ENCODE results near the gene PPP1R36.
"Not testable (repeated sequence)": the region's sequence is repeated elsewhere in the genome, so short reads cannot be mapped to it uniquely, and the experiment has no call there.

PPP1R36 gene

DNA sequence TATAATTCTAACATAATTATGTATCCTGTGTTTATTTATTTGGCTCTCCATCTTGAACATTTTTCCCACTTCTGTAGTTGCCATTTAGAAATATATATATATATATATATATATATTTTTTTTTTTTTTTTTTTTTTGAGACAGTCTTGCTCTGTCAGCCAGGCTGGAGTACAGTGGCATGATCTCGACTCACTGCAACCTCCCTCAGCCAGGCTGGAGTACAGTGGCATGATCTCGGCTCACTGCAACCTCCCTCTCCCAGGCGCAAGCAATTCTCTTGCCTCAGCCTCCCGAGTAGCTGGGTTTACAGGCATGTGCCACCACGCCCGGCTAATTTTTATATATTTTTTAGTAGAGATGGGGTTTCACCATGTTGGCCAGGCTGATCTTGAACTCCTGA lies 32.1 kb upstream of the PPP1R36 start:
- DNase-seq; in situ Hi-C loops (cut with MboI; ENCODE audit: low pct_unique_long_range_greater_than_20kb, low sequenced_read_pairs): not testable (repeated sequence)

DNA sequence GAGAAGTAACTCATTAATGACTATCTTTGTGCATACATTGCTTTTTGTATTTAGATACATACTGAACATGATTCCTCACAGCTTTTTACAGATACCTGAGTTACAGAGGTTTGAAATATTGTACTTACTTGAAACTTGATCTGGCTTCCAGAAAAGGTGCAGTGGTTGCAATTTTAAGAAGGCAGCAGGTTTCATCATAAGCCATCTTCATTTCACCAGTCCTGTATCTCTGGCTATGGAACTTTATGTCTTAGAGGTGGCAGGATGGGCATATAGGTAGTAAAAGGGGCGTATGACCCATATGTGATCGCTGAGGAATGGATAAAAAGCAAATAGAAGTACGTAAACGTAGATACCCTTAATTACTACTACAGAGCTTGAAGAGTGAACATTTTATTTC lies 31.5 kb upstream of the PPP1R36 start:
- in situ Hi-C loops (cut with MboI; ENCODE audit: low pct_unique_long_range_greater_than_20kb, low sequenced_read_pairs) = no loop called here
- no peak for DNase-seq

DNA sequence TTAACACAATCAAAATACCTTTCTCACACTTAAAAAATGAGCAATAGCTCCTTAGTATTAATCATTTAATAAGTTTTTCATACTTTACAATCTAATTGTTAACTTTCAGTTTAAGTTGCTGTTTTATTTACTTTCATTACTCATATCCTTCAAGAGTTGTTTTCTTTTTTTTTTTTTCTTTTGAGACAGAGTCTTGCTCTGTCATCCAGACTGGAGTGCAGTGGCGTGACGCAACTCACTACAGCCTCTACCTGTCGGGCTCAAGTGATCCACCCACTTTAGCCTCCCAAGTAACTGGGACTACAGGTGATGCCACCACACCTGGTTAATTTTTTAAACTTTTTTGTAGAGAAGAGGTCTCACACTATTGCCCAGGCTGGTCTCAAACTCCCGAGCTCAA lies 29.1 kb upstream of the PPP1R36 start:
- in situ Hi-C loops (cut with MboI; ENCODE audit: low pct_unique_long_range_greater_than_20kb, low sequenced_read_pairs) = no loop called here
- no peak for DNase-seq

DNA sequence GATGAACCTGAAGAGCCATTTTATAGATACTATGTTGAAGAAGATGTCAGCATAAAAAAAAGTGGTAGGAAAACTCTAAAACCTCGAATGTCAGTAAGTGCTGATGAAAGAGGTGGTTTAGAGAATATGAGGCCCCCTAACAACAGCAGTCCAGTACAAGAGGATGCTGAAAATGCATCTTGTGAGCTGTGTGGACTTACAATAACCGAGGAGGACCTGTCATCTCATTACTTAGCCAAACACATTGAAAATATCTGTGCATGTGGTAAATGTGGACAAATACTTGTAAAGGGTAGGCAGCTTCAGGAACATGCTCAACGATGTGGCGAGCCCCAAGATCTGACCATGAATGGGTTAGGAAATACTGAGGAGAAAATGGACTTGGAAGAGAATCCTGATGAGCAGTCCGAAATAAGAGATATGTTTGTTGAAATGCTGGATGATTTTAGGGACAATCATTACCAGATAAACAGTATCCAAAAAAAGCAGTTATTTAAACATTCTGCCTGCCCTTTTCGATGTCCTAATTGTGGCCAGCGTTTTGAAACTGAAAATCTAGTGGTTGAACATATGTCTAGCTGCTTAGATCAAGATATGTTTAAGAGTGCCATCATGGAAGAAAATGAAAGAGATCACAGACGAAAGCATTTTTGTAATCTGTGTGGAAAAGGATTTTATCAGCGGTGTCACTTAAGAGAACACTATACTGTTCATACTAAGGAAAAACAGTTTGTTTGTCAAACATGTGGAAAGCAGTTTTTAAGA lies 27.0 kb upstream of the PPP1R36 start:
- in situ Hi-C loops (cut with MboI; ENCODE audit: low pct_unique_long_range_greater_than_20kb, low sequenced_read_pairs) = no loop called here

DNA sequence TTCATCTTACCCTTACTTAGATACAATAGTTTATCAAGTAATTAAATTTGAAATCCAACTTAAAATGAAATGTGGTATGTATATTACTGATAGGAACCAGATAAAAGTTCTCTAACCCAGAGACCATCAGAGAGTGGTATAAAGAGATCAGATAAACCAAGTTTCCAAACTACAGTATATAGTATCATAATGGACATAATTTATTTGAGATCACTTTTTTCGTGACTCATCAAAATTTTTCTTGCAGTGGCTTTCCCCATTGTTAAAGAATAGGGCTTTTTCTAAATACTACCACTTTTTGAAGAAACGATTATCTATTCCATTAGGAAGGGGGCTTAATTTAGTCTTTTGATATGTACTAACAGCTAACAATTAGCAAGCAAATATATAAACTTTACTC lies 24.4 kb upstream of the PPP1R36 start:
- no peak for DNase-seq
- in situ Hi-C loops (cut with MboI; ENCODE audit: low pct_unique_long_range_greater_than_20kb, low sequenced_read_pairs) = no loop called here

More for the DNA sequence above, 27.0 kb upstream of the PPP1R36 start:
- DNase-seq = no peak

DNA sequence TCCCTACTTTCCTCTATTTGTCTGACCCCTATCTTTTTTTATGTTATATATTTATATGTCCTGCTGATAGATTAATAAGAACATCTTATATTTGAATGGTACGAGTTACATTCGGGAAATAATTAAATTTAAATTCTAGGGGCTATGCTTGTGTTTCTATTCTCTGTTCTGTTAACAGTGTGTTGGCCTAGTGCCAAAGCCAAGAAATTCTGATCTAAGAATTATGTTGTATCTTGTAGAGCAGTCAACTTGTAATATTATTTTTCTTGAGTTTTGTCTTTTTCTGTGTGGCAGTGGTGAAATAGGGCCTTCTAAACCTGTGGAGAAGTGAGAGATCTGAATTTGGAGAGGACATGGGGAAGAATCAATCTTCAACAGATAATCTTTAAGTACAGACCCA lies 18.2 kb upstream of the PPP1R36 start:
- DNase-seq = no peak
- in situ Hi-C loops (cut with MboI; ENCODE audit: low pct_unique_long_range_greater_than_20kb, low sequenced_read_pairs) = no loop called here

DNA sequence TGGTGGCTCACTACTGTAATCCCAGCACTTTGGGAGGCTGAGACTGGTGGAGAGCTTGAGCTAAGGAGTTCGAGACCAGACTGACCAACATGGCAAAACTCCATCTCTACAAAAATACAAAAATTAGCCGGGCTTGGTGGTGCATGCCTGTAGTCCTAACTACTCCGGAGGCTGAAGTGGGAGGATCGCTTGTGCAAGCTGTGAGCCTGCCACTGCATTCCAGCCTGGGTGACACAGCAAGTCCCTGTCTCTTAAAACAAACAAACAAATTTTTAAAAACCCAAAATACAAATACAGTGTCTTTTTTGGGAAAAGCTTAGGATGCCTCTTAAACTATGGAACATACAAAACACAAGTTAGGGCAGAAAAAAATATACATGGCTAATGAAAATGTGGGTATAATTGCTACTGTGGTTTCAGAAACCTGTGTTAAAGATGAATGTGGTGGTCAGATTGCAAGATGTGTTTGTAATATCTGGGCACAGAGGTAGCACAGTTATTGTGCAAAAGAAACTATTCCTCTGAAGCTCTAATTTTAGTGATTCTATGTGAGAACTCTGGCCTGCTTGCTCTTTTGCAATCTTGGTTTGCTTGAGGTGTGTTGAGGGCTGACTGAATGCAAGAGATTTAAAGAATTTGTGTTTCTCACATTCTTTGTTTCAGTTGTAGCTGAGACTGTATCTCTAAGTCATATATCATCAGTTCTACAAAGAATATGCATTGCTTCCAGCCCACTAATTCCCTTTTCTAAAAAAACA lies 13.1 kb upstream of the PPP1R36 start:
- no peak for DNase-seq
- in situ Hi-C loops (cut with MboI; ENCODE audit: low pct_unique_long_range_greater_than_20kb, low sequenced_read_pairs) = no loop called here

DNA sequence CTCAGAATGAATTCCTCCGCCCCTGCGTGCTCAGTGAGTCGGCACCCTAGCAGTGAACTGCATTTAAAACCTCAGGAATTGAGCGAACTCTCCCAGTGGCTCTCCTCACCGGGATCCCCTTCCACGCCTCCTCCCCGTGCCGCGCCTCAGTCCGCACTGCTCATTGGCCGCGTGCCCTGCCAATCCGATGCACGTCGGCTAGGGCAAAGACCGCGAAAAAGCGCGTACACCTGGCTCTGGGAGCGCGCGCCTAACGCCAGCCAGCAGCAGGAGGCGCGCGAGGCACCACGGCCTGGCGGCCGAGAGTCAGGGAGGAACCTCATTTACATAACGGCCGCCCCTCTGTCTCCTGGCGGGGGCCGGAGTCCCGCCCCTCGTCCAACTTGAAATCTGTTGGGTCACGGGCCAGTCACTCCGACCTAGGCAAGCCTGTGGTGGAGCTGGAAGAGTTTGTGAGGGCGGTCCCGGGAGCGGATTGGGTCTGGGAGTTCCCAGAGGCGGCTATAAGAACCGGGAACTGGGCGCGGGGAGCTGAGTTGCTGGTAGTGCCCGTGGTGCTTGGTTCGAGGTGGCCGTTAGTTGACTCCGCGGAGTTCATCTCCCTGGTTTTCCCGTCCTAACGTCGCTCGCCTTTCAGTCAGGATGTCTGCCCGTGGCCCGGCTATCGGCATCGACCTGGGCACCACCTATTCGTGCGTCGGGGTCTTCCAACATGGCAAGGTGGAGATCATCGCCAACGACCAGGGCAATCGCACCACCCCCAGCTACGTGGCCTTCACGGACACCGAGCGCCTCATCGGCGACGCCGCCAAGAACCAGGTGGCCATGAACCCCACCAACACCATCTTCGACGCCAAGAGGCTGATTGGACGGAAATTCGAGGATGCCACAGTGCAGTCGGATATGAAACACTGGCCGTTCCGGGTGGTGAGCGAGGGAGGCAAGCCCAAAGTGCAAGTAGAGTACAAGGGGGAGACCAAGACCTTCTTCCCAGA lies 9.3 kb upstream of the PPP1R36 start, which contains the start of gene HSPA2:
HSPA2 (plus strand) TSS at position 534 of the 995 bp plus-strand sequence; CDS start at position 643, 109 bp downstream.
- in situ Hi-C loops (cut with MboI; ENCODE audit: low pct_unique_long_range_greater_than_20kb, low sequenced_read_pairs) = no loop called here
- DNase-seq = no peak

DNA sequence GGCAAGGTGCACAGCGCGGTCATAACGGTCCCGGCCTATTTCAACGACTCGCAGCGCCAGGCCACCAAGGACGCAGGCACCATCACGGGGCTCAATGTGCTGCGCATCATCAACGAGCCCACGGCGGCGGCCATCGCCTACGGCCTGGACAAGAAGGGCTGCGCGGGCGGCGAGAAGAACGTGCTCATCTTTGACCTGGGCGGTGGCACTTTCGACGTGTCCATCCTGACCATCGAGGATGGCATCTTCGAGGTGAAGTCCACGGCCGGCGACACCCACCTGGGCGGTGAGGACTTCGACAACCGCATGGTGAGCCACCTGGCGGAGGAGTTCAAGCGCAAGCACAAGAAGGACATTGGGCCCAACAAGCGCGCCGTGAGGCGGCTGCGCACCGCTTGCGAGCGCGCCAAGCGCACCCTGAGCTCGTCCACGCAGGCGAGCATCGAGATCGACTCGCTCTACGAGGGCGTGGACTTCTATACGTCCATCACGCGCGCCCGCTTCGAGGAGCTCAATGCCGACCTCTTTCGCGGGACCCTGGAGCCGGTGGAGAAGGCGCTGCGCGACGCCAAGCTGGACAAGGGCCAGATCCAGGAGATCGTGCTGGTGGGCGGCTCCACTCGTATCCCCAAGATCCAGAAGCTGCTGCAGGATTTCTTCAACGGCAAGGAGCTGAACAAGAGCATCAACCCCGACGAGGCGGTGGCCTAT lies 8.3 kb upstream of the PPP1R36 start:
- DNase-seq = no peak
- in situ Hi-C loops (cut with MboI; ENCODE audit: low pct_unique_long_range_greater_than_20kb, low sequenced_read_pairs) = no loop called here

DNA sequence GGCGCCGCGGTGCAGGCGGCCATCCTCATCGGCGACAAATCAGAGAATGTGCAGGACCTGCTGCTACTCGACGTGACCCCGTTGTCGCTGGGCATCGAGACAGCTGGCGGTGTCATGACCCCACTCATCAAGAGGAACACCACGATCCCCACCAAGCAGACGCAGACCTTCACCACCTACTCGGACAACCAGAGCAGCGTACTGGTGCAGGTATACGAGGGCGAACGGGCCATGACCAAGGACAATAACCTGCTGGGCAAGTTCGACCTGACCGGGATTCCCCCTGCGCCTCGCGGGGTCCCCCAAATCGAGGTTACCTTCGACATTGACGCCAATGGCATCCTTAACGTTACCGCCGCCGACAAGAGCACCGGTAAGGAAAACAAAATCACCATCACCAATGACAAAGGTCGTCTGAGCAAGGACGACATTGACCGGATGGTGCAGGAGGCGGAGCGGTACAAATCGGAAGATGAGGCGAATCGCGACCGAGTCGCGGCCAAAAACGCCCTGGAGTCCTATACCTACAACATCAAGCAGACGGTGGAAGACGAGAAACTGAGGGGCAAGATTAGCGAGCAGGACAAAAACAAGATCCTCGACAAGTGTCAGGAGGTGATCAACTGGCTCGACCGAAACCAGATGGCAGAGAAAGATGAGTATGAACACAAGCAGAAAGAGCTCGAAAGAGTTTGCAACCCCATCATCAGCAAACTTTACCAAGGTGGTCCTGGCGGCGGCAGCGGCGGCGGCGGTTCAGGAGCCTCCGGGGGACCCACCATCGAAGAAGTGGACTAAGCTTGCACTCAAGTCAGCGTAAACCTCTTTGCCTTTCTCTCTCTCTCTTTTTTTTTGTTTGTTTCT lies 7.6 kb upstream of the PPP1R36 start:
- DNase-seq = no peak

DNA sequence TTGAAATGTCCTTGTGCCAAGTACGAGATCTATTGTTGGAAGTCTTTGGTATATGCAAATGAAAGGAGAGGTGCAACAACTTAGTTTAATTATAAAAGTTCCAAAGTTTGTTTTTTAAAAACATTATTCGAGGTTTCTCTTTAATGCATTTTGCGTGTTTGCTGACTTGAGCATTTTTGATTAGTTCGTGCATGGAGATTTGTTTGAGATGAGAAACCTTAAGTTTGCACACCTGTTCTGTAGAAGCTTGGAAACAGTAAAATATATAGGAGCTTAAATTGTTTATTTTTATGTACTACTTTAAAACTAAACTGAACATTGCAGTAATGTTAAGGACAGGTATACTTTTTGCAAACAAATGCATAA lies 6.9 kb upstream of the PPP1R36 start:
- no peak for DNase-seq
- in situ Hi-C loops (cut with MboI; ENCODE audit: low pct_unique_long_range_greater_than_20kb, low sequenced_read_pairs) = no loop called here

More for the DNA sequence above, 7.6 kb upstream of the PPP1R36 start:
- in situ Hi-C loops (cut with MboI; ENCODE audit: low pct_unique_long_range_greater_than_20kb, low sequenced_read_pairs) = no loop called here

DNA sequence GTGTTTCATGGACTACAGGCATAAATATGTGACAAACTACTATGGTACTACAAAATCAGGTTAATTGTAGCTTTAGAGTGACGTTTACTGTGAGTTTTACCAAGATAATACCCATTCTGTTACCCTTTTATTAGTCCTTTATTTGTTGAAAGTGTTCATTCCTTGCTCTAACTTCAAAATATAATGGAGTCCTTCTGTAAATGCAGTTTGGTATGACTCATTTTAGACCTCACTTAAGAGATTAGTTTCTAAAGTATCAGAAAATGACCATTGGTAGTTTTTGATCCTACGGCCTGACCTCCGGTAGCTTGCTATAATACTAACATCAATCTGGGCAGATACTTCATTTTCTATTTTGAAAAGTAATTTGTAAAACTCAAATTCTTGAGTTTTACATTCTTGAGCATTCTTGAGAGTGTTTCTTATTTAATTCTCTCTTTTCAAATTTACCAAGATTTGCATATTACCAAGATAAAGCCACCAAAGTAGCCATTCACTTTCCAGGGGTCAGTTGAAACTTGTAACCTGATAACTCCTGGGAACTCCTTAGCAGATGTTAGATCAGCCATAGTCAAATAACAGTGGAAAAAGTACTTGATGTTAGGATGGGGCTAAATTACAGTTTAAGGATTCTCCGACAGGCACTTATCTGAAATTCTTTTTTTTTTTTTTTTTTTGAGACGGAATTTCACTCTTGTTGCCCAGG lies 5.0 kb upstream of the PPP1R36 start:
- no peak for DNase-seq
- in situ Hi-C loops (cut with MboI; ENCODE audit: low pct_unique_long_range_greater_than_20kb, low sequenced_read_pairs) = no loop called here

DNA sequence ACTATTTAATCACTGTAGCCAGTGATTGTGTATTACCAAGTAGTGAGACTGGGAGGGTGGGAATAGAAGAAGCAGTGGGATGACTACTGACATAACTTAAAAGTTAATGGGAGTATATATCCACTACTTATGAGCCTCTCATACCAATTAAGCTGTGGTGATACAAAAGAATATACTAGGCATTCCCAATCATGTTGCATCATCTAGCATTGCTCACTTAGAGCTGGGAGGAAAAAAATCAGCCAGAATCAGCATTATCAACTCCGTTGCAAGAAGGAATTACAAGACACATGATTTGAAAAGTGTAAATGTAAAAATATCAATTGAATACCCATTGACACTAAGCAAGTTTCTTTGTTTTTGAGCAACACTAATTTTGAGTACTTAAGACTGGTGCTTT lies 745 bp upstream of the PPP1R36 start:
- in situ Hi-C loops (cut with MboI; ENCODE audit: low pct_unique_long_range_greater_than_20kb, low sequenced_read_pairs) = no loop called here
- DNase-seq = no peak

DNA sequence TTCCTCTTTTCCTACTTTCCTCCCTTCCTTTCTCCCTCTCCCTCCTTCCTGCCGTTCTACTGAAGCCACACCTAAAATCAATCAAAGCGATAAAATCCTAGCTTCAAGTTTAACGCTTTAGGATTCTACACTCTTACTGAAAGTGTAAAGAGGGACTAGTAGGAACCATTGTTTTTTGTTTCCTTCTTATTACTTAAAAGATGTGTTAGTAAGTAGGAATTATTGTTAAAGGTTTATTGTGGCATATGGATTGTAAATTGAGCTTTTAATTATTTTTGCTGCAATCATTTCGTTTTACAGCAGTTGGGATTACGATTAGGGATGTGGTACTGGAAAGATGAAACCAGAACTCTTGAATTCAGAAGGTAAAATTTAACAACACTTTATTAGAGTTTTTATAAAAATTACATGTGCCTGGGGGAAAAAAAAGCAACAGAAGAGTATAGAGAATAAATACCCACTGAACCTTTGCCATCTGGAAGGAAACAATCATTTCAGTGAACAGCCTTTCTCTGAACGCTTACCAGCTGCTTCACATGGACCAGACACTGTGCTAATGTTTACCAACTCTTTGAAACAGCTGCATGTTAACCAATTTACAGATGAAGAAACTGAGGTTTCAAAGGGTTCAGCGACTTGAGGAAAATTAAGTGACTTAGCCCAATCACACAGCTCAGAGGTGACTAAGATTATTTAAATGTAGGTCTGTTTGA lies 1.0 kb downstream of the PPP1R36 start:
- in situ Hi-C loops (cut with MboI; ENCODE audit: low pct_unique_long_range_greater_than_20kb, low sequenced_read_pairs) = no loop called here
- no peak for DNase-seq

DNA sequence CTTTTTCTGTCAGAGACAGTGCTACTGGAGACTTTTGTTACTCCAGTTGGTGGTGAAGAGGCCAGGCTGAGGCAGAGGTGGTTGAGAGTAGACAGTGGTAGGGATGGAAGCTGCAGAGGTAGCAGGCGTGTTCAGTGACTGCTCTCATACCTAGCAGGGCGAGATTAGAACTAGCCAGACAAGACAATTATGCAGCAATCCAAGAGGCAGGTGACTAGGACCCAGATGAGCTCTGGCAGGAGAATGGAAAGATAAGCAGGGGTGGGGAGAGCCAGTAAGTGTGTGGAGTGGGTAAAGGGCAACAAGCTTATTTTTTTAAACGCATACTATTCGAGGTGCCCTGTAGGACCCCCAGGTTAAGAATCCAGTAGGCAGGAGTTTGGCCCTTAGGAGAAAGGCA lies 4.8 kb downstream of the PPP1R36 start:
- DNase-seq = no peak
- in situ Hi-C loops (cut with MboI; ENCODE audit: low pct_unique_long_range_greater_than_20kb, low sequenced_read_pairs) = no loop called here

DNA sequence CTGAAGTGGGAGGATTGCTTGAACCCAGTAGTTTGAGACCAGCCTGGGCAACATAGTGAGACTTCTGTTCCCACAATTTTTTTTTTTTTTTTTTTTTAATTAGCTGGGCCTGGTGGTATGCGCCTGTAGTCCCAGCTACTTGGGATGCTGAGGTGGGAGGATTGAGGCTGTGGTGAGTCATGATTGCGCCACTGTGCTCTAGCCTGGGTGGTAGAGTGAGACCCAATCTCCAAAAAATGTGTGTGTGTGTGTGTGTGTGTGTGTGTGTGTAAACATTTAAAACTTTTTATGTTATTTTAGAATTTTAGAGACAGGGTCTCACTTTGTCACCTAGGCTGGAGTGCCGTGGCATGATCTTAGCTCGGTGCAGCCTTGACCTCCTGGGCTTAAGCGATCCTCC lies 6.8 kb downstream of the PPP1R36 start:
- DNase-seq = no peak
- in situ Hi-C loops (cut with MboI; ENCODE audit: low pct_unique_long_range_greater_than_20kb, low sequenced_read_pairs) = no loop called here

DNA sequence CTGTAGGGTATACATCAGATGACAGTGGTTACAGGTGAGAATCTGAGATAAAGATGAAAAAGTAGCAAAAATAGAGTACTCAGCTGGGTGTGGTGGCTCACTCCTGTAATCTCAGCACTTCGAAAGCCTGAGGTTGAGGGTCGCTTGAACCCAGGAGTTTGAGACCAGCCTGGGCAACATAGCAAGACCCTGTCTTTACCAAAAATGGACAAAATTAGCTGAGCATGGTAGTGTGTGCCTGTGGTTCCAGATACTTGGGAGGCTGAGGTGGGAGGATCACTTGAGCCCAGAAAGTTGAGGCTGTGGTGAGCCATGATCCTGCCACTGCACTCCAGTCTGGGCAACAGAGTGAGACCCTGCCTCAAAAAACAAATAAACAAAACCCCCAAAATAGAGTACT lies 8.5 kb downstream of the PPP1R36 start:
- in situ Hi-C loops (cut with MboI; ENCODE audit: low pct_unique_long_range_greater_than_20kb, low sequenced_read_pairs); DNase-seq: not testable (repeated sequence)

All from KBM-7 (cell line).